Fibroblast of the aortic adventitia (primary cell): Measurements from ENCODE around the gene COLEC12. TPM values are rescaled to one million over a fixed set of nuclear protein-coding genes. Genes with fewer than 3 reads are reported as not detected.
A peak's percentile ranks its signal among the peaks of the same experiment; 100 is the strongest.

Source experiments
- DNase-seq: peaks from one replicate; pipeline ENCODE4 v3.0.0-alpha.2; 2010; ENCODE audit warnings: low read depth
- H3K4me3 ChIP-seq: 2 replicates; pipeline ENCODE4 v1.5.1; 2011; ENCODE audit warnings: low read depth, mild to moderate bottlenecking, control low read depth, low read length, moderate library complexity
- CTCF ChIP-seq: IDR thresholded peaks from 2 replicates; pipeline ENCODE4 v1.5.1; 2011; ENCODE audit warnings: mild to moderate bottlenecking, low read length, control low read depth, inconsistent platforms; ENCODE audit not compliant: insufficient read depth
- total RNA-seq: library from RNA; depleted of rRNA; stranded (reverse); fragments of >200 nt; gene quantifications from 2 replicates; pipeline ENCODE4 v1.2.3, GENCODE V29; 2012; ENCODE audit warnings: low replicate concordance

COLEC12 gene
- total RNA-seq, 1 donor, result 109 TPM

- TF ChIP-seq CTCF, result no peak
- no peak overlapping the region for H3K4me3 ChIP-seq
- DNase-seq, result peak; percentile 81
Measured at GRCh38 chr18:376311-376710, 124.2 kb downstream of the COLEC12 start.

GRCh38 chr18:374721-375168 is 125.8 kb downstream of the COLEC12 start:
- no peak for DNase-seq
- TF ChIP-seq CTCF, result no peak
- H3K4me3 ChIP-seq, result no peak overlapping the region

GRCh38 chr18:373780-374179 is 126.7 kb downstream of the COLEC12 start:
- no peak for TF ChIP-seq CTCF
- no peak for DNase-seq
- H3K4me3 ChIP-seq, result no peak overlapping the region

GRCh38 chr18:371609-371982 is 128.9 kb downstream of the COLEC12 start:
- no peak overlapping the region for H3K4me3 ChIP-seq
- no peak for TF ChIP-seq CTCF
- DNase-seq, result no peak

- DNase-seq, result no peak
- no peak for TF ChIP-seq CTCF
Measured at GRCh38 chr18:370751-371608, 129.5 kb downstream of the COLEC12 start.

GRCh38 chr18:369224-370015 is 131.1 kb downstream of the COLEC12 start:
- no peak overlapping the region for H3K4me3 ChIP-seq
- no peak for DNase-seq
- no peak for TF ChIP-seq CTCF

More at GRCh38 chr18:370751-371608, 129.5 kb downstream of the COLEC12 start:
- no peak overlapping the region for H3K4me3 ChIP-seq
